Activated CD8-positive, alpha-beta memory T cell treated with anti-CD3 and anti-CD28 coated beads for 36 hours (primary cell): Measurements from ENCODE around the gene RARRES2. TPM values are rescaled to one million over a fixed set of nuclear protein-coding genes. Genes with fewer than 3 reads are reported as not detected.
"Not testable (repeated sequence)": the region's sequence is repeated elsewhere in the genome, so short reads cannot be mapped to it uniquely, and the experiment has no call there.

Experiments used
- CTCF ChIA-PET: fragments of 350-600 bp; sonication (Branson Sonifier 250); formaldehyde crosslinking; loops from one replicate; lab custom pipeline; 2021; ENCODE audit warnings: antibody characterized with exemption; lab: Charles Lee
- POLR2A ChIA-PET: fragments of 350-600 bp; sonication (Branson Sonifier 250); formaldehyde crosslinking; loops from one replicate; lab custom pipeline; 2021; ENCODE audit warnings: antibody characterized with exemption; lab: Charles Lee
- total RNA-seq, 2 experiments: library from RNA; stranded (reverse); gene quantifications; one replicate each; pipeline ENCODE4 v1.2.3, GENCODE V29; 2021

RARRES2 gene
- not detected for total RNA-seq

DNA sequence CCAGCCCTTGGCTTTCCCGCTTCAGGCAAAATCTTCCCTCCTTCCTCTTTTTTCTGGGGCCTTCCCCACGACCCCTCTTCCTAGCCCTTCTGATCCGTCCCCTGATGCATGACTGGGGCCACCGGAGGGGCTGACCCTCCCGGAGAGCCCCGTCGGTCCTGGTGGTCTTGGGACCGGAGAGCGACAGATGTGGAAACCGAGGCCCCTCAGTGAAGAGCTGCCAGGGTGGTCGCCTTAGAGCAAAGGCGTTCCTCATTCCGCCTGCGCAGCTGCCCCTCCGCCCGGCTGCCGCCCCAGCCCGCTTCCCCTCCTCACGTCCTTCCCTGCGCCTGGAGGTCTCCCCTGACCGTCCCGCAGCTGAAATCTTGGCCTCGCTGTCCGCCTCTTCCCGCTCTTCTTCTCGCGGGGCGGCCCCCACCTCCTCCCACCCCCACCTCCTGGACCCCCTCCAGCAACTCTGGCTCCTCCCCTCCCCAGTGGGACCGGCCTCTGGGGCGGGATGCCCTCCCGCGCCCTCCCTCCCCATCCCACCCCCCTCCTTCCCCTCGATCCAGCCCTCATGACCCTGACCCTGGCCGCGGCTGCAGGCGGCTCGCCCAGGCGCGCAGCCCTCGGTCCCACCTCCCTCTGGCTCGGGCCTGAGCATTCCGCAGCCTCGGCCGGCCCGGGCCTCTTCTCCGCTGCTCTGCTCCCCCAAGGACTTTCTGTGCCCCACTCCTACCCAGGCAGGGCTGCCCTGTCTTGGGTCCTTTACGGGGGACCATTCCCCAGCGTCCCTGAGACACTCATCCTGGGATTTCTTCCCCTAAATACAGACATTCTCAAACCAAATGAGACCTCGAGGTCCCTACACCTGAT, at the start of gene RARRES2:
Gene RARRES2 (minus strand): TSS at position 367 of the 858 bp plus-strand sequence. CDS start 1,020 bp downstream, outside the sequence.
- POLR2A ChIA-PET: no interaction called here
- CTCF ChIA-PET: no interaction called here

DNA sequence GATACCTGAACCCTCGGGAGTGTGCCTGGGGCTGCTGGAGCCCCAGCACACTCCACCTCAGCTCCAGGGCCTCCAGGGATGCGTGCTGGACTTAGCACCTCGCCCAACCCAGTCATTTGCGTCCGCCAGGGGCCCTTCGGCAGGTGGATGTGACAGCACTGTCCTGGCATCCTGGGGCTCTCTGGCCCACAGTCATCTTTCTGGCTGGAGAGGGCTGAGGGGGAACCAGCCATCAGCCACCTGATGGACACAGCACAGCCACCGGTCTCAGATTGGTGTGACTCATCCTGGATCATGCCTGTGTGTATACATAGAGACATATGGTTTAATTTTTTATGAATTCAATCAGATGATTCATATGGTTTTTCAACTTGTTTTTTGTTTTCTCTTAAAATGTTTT, 48.8 kb upstream of the RARRES2 start:
- ChIA-PET POLR2A (no interaction called here), CTCF (no interaction called here)

DNA sequence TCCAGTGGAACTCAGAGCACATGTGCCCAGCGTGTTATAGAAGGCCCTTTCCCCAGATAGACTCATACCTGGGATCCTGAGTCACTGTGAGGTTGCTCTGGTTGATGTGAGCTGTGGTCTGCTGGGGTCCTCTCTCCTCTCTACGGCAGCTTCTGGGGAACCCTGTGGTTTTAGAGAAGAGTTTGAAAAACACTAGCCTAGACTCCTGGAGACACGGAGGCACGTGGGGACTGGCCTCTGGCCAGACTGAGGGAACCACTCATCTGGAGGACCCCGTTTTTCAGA, 48.0 kb upstream of the RARRES2 start:
- ChIA-PET POLR2A (no interaction called here), CTCF (interaction anchor here (0.8 kb wide), 1 partner anchor 32 kb away, joined by 3 read pairs; no protein-coding TSS in a partner anchor)

DNA sequence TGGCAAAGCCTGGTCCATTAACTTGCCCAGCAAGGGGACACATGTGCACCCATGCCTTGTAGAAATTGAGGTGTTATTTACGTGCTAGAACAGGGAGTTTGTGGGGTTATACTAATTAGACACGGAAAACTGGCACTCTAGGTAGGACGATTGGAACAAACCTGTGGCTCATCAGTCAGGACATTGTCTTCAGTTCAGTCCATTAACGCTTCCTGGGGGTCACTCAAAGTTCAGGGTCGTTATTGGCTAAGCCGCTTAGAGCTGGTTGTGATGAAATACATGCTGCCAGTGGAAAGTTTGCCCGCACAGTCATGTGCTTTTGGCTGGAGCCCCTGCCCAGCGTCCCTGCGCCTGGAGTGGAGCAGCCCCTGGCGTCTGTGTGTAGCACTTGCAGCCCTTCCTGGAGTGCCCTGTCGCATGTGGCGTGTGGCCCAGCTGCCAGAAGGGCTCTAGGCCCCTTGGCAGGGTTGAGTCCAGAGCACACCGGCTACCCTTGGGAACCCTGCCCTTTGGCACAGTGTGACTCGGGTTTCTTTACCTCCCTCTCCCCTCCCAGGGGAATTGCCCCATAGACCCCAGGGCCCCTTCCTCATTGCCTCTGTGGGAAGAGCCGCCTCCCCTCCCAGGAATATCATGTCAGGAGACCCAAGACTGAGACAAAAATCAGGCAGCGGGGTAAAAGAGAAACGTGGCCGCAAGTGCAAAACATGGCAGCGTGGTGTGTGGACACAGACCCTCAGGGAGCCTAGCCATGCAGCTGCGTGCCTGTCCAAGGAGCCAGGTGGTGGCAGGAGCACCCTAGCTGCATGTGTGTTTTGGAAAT, 47.5 kb upstream of the RARRES2 start:
- ChIA-PET POLR2A (no interaction called here), CTCF (interaction anchor here (0.8 to 1.4 kb wide), 2 partner anchors 11 to 31 kb away, joined by 3 read pairs; no protein-coding TSS in a partner anchor)

DNA sequence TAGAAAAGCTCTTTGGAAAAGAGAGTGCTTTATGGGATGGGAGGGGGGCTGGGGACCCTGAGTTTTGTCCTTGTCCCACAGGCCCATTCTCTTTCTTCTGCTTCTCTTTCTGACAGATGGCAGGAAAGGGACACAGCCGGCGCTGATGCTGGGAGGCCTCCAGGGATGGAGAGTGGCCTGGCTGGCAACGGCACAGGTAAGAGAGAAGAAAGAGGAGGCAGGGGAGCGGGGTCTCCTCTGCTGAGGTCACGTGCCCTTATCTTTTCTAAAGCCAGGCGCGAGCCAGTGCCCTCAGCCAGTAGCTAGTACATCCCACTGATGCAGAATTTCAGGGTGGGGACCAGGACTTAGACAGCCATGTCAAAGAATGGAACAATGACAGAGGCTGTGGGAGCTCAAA, 46.9 kb upstream of the RARRES2 start:
- POLR2A ChIA-PET: no interaction called here
- CTCF ChIA-PET: interaction anchor here (1.4 kb wide), 1 partner anchor 12 kb away, joined by 3 read pairs; no protein-coding TSS in a partner anchor

DNA sequence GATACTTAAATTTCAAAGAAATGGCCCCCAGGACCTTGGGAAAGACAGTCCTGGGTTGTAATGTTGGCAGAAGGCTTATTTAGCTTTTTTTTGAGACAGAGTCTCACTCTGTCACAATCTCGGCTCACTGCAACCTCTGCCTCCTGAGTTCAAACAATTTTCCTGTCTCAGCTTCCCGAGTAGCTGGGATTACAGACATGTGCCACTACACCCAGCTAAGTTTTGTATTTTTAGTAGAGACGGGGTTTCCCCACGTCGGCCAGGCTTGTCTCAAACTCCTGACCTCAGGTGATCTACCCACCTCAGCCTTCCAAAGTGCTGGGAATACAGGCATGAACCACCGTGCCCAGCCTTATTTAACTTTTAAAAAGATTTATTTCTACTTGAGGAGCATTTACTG, 44.5 kb upstream of the RARRES2 start:
- POLR2A ChIA-PET, CTCF ChIA-PET: not testable (repeated sequence)

DNA sequence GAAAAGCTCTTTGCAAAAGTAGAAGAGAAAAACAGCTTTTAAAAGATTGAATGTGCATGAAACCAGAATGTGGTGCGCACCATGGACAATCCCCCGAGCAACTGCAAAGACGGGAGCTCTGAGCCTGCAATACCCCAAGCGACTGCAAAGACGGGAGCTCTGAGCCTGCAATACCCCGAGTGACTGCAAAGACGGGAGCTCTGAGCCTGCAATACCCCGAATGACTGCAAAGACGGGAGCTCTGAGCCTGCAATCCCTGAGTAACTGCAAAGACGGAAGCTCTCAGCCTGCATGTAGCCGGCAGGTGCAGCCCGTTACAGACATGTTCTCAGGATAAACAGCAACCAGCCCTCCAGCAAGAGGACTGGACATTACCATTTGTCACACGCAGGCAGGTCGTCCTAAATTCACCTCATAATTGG, 43.9 kb upstream of the RARRES2 start:
- CTCF ChIA-PET: no interaction called here
- POLR2A ChIA-PET: no interaction called here

DNA sequence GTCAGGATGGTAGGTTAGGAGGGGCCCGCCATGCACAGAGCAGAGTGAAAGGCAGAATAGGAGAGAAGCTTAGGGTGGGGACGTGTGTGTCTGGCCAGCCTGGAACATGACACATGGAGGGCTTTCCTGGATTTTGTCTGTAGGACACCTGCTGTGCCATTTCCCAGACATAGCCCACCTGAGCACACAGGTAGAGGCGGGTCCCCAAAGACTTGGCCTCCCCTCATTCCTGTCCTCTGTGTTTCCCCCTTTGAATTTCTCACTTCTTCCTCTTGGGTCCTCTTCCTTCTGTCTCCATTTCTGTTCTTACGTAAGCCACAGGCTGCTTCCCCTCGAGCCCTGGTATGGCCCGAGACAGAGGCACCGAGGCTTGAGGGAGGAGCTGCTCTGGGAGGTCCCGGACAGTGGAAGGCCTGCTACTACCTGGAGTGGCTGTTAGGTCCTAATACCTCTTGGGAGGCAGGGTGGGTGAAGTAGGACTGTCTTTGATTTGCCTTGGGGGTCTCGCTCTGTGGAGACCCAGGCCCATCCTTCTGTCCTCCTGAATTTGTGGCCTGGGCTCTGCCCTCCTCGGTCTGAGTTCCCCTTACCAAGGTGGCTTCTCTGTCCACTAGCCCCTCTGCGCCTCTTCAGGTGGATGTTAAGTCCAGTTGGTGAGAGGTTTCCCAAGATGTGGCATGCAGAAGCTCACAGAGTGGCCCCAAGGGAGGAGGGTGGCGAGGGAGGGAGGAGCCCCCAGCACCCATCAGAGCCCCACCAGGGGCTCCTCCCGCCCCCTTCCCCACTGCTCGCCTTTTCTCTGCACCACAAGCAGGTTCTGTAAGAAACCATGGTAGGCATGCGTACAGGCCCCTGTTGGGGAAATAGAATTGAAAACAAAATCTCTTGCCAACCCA, 43.2 kb upstream of the RARRES2 start:
- CTCF ChIA-PET: interaction anchor here (0.8 kb wide), 1 partner anchor 19 kb away, joined by 3 read pairs; no protein-coding TSS in a partner anchor
- POLR2A ChIA-PET: no interaction called here

DNA sequence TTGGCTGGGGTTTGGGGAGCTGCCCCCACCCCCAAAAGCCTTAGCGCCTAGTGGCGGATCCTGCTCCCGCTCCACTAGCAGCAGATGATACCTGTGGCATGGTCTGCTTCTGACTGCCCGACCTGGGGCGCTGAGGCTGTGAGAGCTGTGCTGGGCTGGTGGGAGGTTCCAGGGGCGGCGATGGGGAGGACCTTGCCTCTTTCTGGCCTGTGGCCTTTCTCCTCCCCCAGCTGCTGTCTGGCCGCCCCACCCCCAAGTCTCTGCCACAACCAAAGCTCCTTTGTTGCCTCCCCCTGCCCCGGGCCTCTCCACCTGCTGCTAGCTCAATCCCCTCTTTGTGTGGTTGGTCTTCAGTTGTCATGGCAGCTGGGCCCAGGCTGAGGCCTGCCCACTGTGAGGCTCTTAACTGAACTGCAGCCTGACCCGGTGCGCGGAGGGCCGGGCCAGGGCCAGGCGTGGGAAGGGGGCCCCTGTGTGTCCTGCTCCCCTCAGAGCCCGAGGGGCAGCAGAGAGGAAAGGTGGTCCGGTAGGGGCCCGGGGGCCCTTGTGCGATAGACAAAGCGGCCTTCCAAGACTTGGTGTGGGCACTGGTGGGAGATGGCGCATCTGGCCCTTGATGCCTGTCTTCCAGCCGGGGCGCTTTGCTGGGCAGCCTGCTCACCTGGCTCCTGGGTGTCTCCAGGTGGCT, 42.4 kb upstream of the RARRES2 start:
- CTCF ChIA-PET: interaction anchor here (0.8 kb wide), 1 partner anchor 20 kb away, joined by 3 read pairs; no protein-coding TSS in a partner anchor

DNA sequence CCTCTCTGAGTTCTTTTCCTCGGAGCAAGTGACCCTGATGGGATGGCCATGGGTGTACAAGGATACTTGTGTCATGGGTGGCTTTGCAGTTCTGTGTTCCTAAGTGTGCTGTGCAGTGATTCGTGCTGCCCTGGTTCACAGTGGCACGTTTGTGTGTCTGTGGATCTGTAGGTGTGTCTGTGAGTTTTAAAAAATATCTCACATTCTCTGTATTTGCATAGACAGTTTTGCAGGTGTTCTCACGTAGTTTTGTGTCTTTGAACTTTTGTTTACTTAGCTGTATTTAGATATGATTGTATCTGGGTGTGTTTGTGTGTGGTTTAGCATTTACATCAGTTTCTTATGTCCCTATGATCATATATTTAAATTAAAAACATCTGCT, 41.4 kb upstream of the RARRES2 start:
- CTCF ChIA-PET: no interaction called here
- POLR2A ChIA-PET: no interaction called here

More for the DNA sequence above, 42.4 kb upstream of the RARRES2 start:
- POLR2A ChIA-PET: no interaction called here

DNA sequence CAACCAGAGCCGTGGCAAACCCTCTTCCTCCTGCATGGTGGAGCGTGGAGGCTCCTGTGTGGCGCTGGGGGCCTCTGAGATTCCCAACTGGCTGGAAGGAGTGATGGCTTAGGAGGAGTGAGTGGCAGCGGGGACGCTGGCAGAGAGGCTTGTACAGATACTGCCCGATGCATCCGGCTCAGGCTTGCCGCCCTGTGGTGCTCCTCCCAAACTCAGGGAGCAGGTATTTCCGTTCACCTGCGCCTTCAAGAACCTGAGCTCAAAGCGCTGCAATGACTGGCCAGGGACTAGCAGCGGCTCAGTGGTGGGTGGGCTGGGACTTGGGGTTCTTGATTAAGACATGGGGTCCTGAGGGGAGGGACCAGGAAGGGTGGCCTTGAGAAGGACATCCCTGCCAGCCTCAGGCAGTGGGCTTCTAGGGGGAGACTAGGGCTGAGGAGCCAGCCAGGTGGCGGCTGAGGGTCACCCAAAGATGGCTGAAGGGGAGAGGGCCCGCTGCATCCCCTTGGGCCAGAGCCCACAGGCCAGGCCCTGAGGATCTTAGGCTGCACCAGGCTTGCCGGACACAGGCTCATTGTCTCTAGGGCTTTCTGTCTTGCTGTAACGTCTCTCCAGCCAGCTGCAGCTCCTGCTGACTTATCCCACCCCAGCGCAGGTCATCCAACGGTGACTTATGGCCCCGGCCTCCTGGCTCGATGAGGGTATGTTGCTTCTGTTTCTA, 40.9 kb upstream of the RARRES2 start:
- ChIA-PET POLR2A (interaction anchor here (0.6 kb wide), 1 partner anchor 20 kb away, joined by 4 read pairs; no protein-coding TSS in a partner anchor), CTCF (no interaction called here)

DNA sequence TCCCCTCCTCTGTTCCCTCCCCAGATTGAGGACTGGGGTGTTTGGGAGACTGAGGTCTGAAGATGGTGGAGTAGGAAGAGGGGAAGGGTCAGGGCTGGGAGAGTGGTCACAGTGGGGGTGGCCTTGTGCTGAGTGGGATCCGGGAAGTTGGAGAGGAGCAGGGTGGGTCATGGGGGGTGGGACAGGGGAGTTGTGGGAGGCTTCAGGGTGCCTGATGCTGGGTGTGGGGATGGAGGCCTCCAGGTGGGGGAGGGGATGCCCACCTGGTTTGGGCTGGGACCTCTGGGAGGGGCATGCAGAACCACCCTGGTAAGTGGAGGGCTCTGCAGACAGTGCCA, 40.3 kb upstream of the RARRES2 start:
- ChIA-PET POLR2A (interaction anchor here (0.6 kb wide), 1 partner anchor 21 kb away, joined by 4 read pairs; no protein-coding TSS in a partner anchor), CTCF (no interaction called here)

DNA sequence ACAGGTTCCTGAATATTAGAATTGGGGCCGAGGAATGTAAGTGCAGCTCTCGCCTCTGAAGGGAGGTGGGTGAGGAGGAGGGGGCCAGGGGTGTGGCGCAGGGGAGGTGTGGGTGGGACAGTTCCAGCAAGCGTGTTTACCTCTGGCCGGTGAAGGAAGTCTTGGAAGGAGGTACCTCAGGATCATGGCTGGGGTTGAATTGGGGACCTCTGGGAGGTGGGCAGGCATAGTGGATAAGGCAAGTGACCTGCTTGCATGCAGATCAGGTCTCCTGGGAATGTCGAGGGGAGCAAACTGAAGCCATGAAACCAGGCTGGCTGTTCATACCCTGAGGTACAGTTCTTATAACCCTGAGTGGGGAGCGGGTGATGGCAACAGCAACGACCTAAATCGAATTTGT, 39.7 kb upstream of the RARRES2 start:
- CTCF ChIA-PET: interaction anchor here (0.6 kb wide), 1 partner anchor 63 kb away, joined by 4 read pairs; no protein-coding TSS in a partner anchor
- POLR2A ChIA-PET: no interaction called here

DNA sequence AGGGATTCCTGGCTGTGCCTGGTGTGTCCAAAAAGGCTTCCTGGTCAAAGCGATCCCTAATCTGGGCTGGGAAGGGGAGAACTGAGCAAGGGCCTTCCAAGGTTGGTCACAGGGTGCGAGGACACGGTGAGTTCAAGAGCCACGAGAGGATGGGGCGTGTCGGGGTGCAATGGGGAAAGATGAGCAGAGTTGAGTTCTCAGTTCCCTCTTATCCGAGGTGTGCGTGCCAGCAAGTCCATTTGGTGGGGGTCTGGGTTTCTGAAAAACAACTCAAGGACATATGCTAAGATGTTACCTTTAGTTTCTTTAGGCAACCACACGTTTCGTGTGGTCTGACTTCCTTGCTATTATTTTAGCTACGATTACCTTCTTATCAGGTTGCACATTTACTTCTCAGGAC, 39.0 kb upstream of the RARRES2 start:
- ChIA-PET CTCF (interaction anchor here (0.6 to 0.9 kb wide), 2 partner anchors 24 to 63 kb away, joined by 3 to 4 read pairs; no protein-coding TSS in a partner anchor), POLR2A (interaction anchor here (1.0 kb wide), 1 partner anchor 11 kb away, joined by 3 read pairs; no protein-coding TSS in a partner anchor)

DNA sequence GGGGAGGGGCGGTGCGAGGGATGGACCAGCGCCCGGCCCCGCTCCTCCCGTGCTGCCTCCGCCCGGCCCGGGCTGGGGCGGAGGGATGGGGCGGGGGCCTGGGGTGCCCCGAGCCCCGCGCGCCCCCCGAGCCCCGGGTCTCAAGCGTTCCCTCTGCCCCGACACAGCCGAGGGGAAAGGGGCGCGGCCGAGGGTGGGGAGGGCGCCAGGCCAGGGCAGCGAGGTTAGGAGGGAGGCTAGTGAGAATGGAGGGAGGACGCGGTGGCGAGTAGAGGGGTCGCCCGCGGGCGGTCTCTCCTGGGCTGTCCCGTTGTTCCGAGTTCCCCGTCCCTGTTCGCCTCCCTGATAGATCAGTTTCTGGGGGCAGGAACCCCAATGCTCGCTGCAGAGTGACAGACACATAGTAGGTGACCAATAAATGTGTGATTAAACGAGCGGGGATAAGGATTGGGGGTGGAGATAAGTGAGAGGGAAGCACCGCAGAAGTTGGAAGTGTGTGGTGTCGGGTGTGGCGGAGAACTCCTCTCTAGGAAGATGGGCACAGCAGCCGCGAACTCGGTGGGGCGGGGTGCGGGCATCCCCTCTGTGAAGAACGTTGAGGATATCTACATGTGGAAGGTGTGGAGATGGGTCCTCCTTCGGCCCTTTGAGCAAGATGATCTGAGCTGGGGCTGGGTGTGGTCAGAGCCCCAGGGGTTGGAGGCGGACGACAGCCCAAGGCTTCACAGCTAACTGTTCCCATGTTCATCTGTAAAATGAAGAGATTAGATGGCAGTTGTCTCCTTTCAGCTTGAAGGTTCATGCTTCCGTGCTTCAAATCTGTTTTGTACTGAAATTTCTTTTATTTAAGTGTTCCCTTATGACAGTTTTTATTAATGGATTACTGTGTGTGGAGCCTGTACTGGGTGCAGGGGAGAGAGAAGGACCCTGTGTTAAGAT, 38.3 kb upstream of the RARRES2 start:
- CTCF ChIA-PET: interaction anchor here (0.9 kb wide), 1 partner anchor 25 kb away, joined by 3 read pairs; no protein-coding TSS in a partner anchor
- POLR2A ChIA-PET: interaction anchor here (1.0 kb wide), 1 partner anchor 10 kb away, joined by 3 read pairs; no protein-coding TSS in a partner anchor

DNA sequence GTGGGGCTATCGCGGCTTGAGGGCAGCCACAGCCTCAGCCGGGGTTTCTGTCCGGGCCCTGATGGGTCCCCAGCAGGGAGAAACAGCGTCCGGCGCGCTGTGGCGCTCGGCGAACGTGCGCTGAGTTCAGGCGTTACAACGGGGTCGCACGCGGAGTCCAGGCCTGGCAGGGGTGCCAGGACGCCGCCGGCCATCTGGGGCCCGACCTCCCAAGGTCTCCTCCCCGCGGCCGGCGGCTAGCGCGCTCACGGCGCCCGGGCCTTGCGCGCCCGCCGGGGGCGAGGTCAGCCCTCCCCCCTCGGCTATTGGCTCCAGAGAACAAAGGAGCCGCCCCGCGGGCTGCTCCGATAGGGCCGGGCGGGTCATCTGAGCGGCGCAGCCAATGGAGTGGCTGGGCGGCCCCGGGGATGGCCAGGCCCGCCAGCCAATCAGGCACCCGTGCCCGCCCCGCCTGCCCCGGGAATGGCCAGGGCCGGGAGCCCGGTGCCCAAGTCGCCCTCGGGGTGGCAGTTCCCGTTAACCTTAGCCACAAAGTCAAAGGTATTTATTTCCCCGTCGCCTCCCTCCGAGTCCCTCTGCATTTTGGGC, 37.5 kb upstream of the RARRES2 start, which contains the start of gene ZNF775:
Gene ZNF775 (plus strand): TSS at position 478 of the 588 bp plus-strand sequence. CDS start 9,141 bp downstream, outside the sequence.
- ChIA-PET CTCF (interaction anchor here (1.4 to 1.6 kb wide), 2 partner anchors 22 to 23 kb away, joined by 3 to 10 read pairs; no protein-coding TSS in a partner anchor), POLR2A (interaction anchor here (1.4 kb wide), 1 partner anchor 9 kb away, joined by 5 read pairs; no protein-coding TSS in a partner anchor)
